Measurements from ENCODE around the gene LBHD2. TPM values are rescaled to one million over a fixed set of nuclear protein-coding genes. Genes with fewer than 3 reads are reported as not detected.

LBHD2 gene
- total and polyA plus RNA-seq, 2 experiments from 2014 or later, result not detected

DNA sequence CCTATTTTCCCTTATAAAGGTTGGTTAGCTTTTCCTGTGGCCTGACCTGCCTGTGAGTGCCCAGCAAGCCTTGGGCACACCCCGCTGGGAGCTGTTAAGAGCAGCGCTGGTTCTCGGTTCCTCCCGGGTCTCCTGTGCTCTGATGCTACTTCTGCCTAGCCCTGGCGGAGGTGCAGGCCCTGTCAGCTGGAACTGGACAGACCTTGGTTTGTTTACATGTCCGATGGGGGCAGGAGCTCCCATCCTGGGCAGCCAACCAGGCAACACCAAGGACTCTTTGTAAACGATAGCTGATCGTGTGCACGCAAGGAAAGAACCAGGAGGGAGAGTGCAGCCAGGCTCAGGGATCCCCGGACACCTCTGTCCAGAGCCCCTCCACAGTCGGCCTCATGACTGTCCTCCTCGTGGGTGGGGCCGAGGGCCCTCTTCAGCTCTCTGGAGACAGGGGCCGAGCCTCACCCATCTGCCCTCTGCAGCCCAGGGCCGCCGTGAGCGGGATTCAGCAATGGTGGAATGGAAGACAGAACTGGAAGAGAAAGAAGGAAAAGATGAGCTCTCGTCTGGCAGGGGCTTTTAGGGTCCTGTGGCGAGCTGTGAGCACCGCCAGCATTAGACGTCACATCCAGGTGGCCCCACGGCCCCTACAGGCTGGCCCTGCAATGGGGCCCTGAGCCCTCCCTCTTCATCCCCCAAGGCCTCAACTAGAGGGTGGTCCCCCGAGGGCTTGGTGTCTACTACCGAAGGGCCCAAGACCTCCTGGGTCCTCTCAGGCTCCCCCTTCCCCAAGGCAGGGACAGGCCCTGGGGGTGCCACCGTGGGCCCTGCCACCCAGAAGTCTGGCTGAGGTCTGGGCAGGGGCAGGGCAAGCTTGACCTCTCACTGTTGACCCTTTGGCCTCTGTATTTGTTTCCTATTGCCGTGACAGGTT is 51.6 kb downstream of the LBHD2 start:
- H3K36me3 ChIP-seq (ENCODE audit: insufficient read depth), result no peaks in the 10 kb centered on the region
- no peak overlapping the region for H3K27ac ChIP-seq (ENCODE audit: low read depth)
- peaks cover 6% of the 10 kb centered on the region; the same call in 1 of the 3 replicates for H3K36me3 Mint-ChIP-seq (ENCODE audit: low read depth)
- DNase-seq (ENCODE audit: low spot score), result no peak
- H3K9me3 Mint-ChIP-seq, result no peaks in the 10 kb centered on the region; the same call in 2 of the 3 replicates
- no peak overlapping the region for H3K4me2 ChIP-seq
- 0 out of 2 replicates have a peak, but pooled peaks cover 2% of the 10 kb centered on the region for H3F3A ChIP-seq (replicated peaks; ENCODE audit: low read depth)
- H3K79me2 ChIP-seq (replicated peaks; ENCODE audit: insufficient read depth), result no peaks in the 10 kb centered on the region
- TF ChIP-seq POLR2AphosphoS5 (IDR thresholded peaks at IDR 0.05; ENCODE audit: low read depth), result no peak
- TF ChIP-seq, protein P1, sequence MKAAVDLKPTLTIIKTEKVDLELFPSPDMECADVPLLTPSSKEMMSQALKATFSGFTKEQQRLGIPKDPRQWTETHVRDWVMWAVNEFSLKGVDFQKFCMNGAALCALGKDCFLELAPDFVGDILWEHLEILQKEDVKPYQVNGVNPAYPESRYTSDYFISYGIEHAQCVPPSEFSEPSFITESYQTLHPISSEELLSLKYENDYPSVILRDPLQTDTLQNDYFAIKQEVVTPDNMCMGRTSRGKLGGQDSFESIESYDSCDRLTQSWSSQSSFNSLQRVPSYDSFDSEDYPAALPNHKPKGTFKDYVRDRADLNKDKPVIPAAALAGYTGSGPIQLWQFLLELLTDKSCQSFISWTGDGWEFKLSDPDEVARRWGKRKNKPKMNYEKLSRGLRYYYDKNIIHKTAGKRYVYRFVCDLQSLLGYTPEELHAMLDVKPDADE (IDR thresholded peaks at IDR 0.05), result no peak
- H3K9me2 ChIP-seq (ENCODE audit: insufficient read depth), result no peaks in the 10 kb centered on the region
- H3K4me1 ChIP-seq (ENCODE audit: insufficient read depth), result peaks cover 12% of the 10 kb centered on the region
- no peak overlapping the region for H3K4me3 Mint-ChIP-seq
- ATAC-seq, result no peak
- peak overlapping the region; percentile 65; the same call in 1 of the 2 replicates for H3K27ac Mint-ChIP-seq
- H3K27me3 Mint-ChIP-seq (ENCODE audit: insufficient read depth, low read depth, poor library complexity), result peaks cover 25% of the 10 kb centered on the region
- peaks cover 31% of the 10 kb centered on the region for H3K27me3 ChIP-seq (ENCODE audit: insufficient read depth)
- H2AFZ ChIP-seq, result no peak overlapping the region
- H3K4me3 ChIP-seq, result no peak overlapping the region
- no peaks in the 10 kb centered on the region for H4K20me1 ChIP-seq (replicated peaks; ENCODE audit: insufficient read depth)
- H3K4me1 Mint-ChIP-seq, result peaks cover 27% of the 10 kb centered on the region

DNA sequence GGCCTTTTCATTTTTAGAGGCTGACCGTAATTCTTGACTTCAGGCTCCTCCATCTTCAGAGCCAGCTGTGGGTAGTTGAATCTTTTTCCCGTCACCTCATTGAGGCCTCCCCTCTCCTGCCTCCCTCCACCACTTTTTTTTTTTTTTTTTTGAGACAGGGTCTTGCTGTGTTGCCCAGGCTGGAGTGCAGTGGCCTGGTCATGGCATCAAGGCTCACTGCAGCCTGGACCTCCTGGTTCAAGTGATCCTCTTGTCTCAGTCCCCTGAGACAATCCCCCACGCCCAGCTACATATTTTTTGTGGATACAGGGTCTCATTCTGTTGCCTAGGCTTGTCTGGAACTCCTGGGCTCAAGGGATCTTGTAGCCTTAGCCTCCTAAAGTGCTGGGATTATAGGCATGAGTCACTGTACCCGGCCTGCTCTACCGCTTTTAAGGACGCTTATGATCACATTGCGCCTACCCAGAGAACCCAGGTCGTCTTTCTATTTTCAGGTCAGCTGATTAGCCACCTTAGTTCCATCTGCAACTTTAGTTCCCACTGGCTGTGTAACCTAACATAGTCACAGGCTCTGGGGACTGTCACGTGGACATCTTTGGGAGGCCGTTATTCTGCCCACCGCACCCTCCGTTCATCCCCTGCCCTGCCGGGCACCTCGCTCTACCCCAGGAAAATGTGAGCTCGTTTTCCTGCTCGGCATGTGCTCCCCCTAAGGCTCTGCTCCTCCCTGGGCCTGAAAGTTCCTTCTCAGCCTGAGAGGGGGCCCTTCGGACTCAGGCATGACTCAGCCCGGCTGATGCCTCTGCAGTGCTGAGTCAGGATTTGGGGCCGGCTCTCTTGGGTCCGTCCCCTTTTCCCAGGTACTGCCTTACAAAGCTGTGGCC is 52.6 kb downstream of the LBHD2 start:
- H3K4me3 ChIP-seq, result no peak overlapping the region
- no peaks in the 10 kb centered on the region for H3K79me2 ChIP-seq (replicated peaks; ENCODE audit: insufficient read depth)
- H3K27ac ChIP-seq (ENCODE audit: low read depth), result peak overlapping the region; percentile 19; the same call in 1 of the 2 replicates
- H4K20me1 ChIP-seq (replicated peaks; ENCODE audit: insufficient read depth), result no peaks in the 10 kb centered on the region
- Mint-ChIP-seq H3K4me1 (peaks cover 33% of the 10 kb centered on the region), H3K27me3 (ENCODE audit: insufficient read depth, low read depth, poor library complexity) (peaks cover 29% of the 10 kb centered on the region), H3K4me3 (peak overlapping the region; percentile 10; the same call in 1 of the 3 replicates), H3K9me3 (no peaks in the 10 kb centered on the region; the same call in 2 of the 3 replicates), H3K36me3 (ENCODE audit: low read depth) (peaks cover 6% of the 10 kb centered on the region; the same call in 1 of the 3 replicates), H3K27ac (peak overlapping the region; percentile 85)
- peak; percentile 41 for ATAC-seq
- peak; percentile 84 for DNase-seq (ENCODE audit: low spot score)
- H2AFZ ChIP-seq, result no peak overlapping the region
- no peaks in the 10 kb centered on the region for H3K36me3 ChIP-seq (ENCODE audit: insufficient read depth)
- H3K27me3 ChIP-seq (ENCODE audit: insufficient read depth), result peaks cover 32% of the 10 kb centered on the region
- 0 out of 2 replicates have a peak, but pooled peaks cover 2% of the 10 kb centered on the region for H3F3A ChIP-seq (replicated peaks; ENCODE audit: low read depth)
- H3K4me2 ChIP-seq, result no peak overlapping the region
- H3K9me2 ChIP-seq (ENCODE audit: insufficient read depth), result no peaks in the 10 kb centered on the region
- peaks cover 16% of the 10 kb centered on the region for H3K4me1 ChIP-seq (ENCODE audit: insufficient read depth)
- TF ChIP-seq, protein P2, sequence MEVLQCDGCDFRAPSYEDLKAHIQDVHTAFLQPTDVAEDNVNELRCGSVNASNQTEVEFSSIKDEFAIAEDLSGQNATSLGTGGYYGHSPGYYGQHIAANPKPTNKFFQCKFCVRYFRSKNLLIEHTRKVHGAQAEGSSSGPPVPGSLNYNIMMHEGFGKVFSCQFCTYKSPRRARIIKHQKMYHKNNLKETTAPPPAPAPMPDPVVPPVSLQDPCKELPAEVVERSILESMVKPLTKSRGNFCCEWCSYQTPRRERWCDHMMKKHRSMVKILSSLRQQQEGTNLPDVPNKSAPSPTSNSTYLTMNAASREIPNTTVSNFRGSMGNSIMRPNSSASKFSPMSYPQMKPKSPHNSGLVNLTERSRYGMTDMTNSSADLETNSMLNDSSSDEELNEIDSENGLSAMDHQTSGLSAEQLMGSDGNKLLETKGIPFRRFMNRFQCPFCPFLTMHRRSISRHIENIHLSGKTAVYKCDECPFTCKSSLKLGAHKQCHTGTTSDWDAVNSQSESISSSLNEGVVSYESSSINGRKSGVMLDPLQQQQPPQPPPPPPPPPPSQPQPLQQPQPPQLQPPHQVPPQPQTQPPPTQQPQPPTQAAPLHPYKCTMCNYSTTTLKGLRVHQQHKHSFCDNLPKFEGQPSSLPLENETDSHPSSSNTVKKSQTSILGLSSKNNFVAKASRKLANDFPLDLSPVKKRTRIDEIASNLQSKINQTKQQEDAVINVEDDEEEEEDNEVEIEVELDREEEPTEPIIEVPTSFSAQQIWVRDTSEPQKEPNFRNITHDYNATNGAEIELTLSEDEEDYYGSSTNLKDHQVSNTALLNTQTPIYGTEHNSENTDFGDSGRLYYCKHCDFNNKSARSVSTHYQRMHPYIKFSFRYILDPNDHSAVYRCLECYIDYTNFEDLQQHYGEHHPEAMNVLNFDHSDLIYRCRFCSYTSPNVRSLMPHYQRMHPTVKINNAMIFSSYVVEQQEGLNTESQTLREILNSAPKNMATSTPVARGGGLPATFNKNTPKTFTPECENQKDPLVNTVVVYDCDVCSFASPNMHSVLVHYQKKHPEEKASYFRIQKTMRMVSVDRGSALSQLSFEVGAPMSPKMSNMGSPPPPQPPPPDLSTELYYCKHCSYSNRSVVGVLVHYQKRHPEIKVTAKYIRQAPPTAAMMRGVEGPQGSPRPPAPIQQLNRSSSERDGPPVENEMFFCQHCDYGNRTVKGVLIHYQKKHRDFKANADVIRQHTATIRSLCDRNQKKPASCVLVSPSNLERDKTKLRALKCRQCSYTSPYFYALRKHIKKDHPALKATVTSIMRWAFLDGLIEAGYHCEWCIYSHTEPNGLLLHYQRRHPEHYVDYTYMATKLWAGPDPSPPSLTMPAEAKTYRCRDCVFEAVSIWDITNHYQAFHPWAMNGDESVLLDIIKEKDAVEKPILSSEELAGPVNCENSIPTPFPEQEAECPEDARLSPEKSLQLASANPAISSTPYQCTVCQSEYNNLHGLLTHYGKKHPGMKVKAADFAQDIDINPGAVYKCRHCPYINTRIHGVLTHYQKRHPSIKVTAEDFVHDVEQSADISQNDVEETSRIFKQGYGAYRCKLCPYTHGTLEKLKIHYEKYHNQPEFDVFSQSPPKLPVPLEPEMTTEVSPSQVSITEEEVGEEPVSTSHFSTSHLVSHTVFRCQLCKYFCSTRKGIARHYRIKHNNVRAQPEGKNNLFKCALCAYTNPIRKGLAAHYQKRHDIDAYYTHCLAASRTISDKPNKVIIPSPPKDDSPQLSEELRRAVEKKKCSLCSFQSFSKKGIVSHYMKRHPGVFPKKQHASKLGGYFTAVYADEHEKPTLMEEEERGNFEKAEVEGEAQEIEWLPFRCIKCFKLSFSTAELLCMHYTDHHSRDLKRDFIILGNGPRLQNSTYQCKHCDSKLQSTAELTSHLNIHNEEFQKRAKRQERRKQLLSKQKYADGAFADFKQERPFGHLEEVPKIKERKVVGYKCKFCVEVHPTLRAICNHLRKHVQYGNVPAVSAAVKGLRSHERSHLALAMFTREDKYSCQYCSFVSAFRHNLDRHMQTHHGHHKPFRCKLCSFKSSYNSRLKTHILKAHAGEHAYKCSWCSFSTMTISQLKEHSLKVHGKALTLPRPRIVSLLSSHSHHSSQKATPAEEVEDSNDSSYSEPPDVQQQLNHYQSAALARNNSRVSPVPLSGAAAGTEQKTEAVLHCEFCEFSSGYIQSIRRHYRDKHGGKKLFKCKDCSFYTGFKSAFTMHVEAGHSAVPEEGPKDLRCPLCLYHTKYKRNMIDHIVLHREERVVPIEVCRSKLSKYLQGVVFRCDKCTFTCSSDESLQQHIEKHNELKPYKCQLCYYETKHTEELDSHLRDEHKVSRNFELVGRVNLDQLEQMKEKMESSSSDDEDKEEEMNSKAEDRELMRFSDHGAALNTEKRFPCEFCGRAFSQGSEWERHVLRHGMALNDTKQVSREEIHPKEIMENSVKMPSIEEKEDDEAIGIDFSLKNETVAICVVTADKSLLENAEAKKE (CRISPR knock-in tag; IDR thresholded peaks at IDR 0.05), result no peak
- no peak for TF ChIP-seq POLR2AphosphoS5 (IDR thresholded peaks at IDR 0.05; ENCODE audit: low read depth)
- no peak for TF ChIP-seq EZH2phosphoT487 (IDR thresholded peaks at IDR 0.05; ENCODE audit: unreplicated experiment)
- TF ChIP-seq, protein P3, sequence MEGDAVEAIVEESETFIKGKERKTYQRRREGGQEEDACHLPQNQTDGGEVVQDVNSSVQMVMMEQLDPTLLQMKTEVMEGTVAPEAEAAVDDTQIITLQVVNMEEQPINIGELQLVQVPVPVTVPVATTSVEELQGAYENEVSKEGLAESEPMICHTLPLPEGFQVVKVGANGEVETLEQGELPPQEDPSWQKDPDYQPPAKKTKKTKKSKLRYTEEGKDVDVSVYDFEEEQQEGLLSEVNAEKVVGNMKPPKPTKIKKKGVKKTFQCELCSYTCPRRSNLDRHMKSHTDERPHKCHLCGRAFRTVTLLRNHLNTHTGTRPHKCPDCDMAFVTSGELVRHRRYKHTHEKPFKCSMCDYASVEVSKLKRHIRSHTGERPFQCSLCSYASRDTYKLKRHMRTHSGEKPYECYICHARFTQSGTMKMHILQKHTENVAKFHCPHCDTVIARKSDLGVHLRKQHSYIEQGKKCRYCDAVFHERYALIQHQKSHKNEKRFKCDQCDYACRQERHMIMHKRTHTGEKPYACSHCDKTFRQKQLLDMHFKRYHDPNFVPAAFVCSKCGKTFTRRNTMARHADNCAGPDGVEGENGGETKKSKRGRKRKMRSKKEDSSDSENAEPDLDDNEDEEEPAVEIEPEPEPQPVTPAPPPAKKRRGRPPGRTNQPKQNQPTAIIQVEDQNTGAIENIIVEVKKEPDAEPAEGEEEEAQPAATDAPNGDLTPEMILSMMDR (conservative IDR thresholded peaks at IDR 0.05; ENCODE audit: low read depth in 2 of 2), result no peak
- no peak for TF ChIP-seq EZH2 (IDR thresholded peaks at IDR 0.05; ENCODE audit: low read depth, unreplicated experiment)

All from GM23338 (cell line).